HepG2 (cell line): ENCODE data around the gene EFHC2. TPM values are rescaled to one million over a fixed set of nuclear protein-coding genes. Genes with fewer than 3 reads are reported as not detected.
"Not testable (repeated sequence)": the region's sequence is repeated elsewhere in the genome, so short reads cannot be mapped to it uniquely, and the experiment has no call there.

ENCODE experiments used
- ATAC-seq: fragments of 200-7000 bp; cut with Tn5 transposase; 3 replicates; pipeline ENCODE4 v1.9.1; 2020; ENCODE audit warnings: mild to moderate bottlenecking, moderate library complexity
- BruUV-seq: library from RNA; stranded (reverse); fragments of 400-500 nt; replicated peaks from 2 replicates; lab custom pipeline; 2021; lab: Mats Ljungman, UMichigan
- CTCF ChIA-PET: fragments of 300-600 bp; formaldehyde crosslinking; extraction: SDS; loops from one replicate; lab custom pipeline; 2021; ENCODE audit warnings: low total read pairs, inconsistent platforms, low intra/inter-chr PET ratio; lab: Yijun Ruan, JAX
- POLR2A ChIA-PET: fragments of 350-600 bp; sonication (Branson Sonifier 250); formaldehyde crosslinking; loops from one replicate; lab custom pipeline; 2020; ENCODE audit warnings: antibody characterized with exemption, inconsistent platforms; lab: Yijun Ruan, JAX
- DNase-seq: peaks from one replicate; pipeline ENCODE4 v3.0.0-alpha.2; 2015; ENCODE audit warnings: low spot score
- FAIRE-seq: peaks from 3 replicates; lab custom pipeline; 2011; peaks lifted over from hg19 to GRCh38; lab: Jason Lieb, UNC
- H2AFZ ChIP-seq: one replicate; pipeline ENCODE4 v1.6.1; 2011; ENCODE audit warnings: low read length, inconsistent platforms
- H3K27ac ChIP-seq: fragments of 300-600 bp; 3 replicates; pipeline ENCODE4 v1.8.0; 2011; ENCODE audit warnings: mixed run types, mild to moderate bottlenecking, mixed read lengths, low read length, inconsistent platforms; ENCODE audit not compliant: insufficient read depth; ENCODE audit errors: extremely low read length
- H3K27me3 ChIP-seq, 2 experiments: fragments of 200-600 bp in 1 of 2; 2 replicates in 1 of 2; 3 replicates in 1 of 2; pipeline versions ENCODE4 v1.6.0 to v1.8.0; 2011; ENCODE audit warnings: low read length in 2 of 2, mild to moderate bottlenecking in 2 of 2, moderate library complexity in 2 of 2, inconsistent platforms in 1 of 2; ENCODE audit not compliant: insufficient read depth in 2 of 2, control insufficient read depth in 1 of 2
- H3K36me3 ChIP-seq, 2 experiments: fragments of 200-600 bp in 1 of 2; replicated peaks in 1 of 2; 2 replicates in 1 of 2; 3 replicates in 1 of 2; pipeline versions ENCODE4 v1.5.1 to v1.8.0; 2011; ENCODE audit warnings: low read length in 2 of 2, inconsistent platforms in 1 of 2; ENCODE audit not compliant: insufficient read depth in 2 of 2, control insufficient read depth in 1 of 2
- H3K4me1 ChIP-seq: 2 replicates; pipeline ENCODE4 v1.5.1; 2012; ENCODE audit warnings: low read length, inconsistent platforms; ENCODE audit not compliant: insufficient read depth
- H3K4me2 ChIP-seq: 2 replicates; pipeline ENCODE4 v1.6.0; 2011; ENCODE audit warnings: low read depth, low read length, inconsistent platforms
- H3K4me3 ChIP-seq, 3 experiments: fragments of 200-600 bp in 1 of 3; sonication (generic), shearing (Covaris generic) in 1 of 3; replicated peaks in 1 of 3; 2 replicates each; pipeline ENCODE4 v1.5.1; 2011 to 2016; ENCODE audit warnings: low read length in 3 of 3, inconsistent platforms in 2 of 3, low read depth in 2 of 3, mild to moderate bottlenecking in 2 of 3, control low read depth in 1 of 3, mixed read lengths in 1 of 3; ENCODE audit not compliant: insufficient read depth in 1 of 3
- H3K79me2 ChIP-seq: one replicate; pipeline ENCODE4 v1.6.1; 2011; ENCODE audit warnings: low read length, inconsistent platforms; ENCODE audit not compliant: insufficient read depth
- H3K9ac ChIP-seq: 2 replicates; pipeline ENCODE4 v1.6.0; 2011; ENCODE audit warnings: mild to moderate bottlenecking, low read depth, low read length, inconsistent platforms; ENCODE audit not compliant: insufficient read depth
- H3K9me3 ChIP-seq: 2 replicates; pipeline ENCODE4 v1.5.1; 2012; ENCODE audit warnings: mild to moderate bottlenecking, low read length
- H4K20me1 ChIP-seq: 2 replicates; pipeline ENCODE4 v1.6.0; 2011; ENCODE audit warnings: inconsistent platforms, mild to moderate bottlenecking, low read length, moderate library complexity; ENCODE audit not compliant: insufficient read depth
- GABPB1 ChIP-seq: IDR thresholded peaks from 2 replicates; pipeline ENCODE4 v1.6.1; 2016; ENCODE audit warnings: mild to moderate bottlenecking, missing genetic modification reagents, moderate library complexity, missing compliant biosample characterization
- HMG20B ChIP-seq: conservative IDR thresholded peaks from 2 replicates; pipeline ENCODE4 v1.6.1; 2016; ENCODE audit warnings: missing genetic modification reagents, missing compliant biosample characterization
- HNF4A ChIP-seq: sonication (generic); formaldehyde crosslinking; IDR thresholded peaks from 2 replicates; pipeline ENCODE4 v1.4.0; 2020; ENCODE audit warnings: missing genetic modification reagents
- NFKB2 ChIP-seq: sonication (generic); formaldehyde crosslinking; IDR thresholded peaks from 2 replicates; pipeline ENCODE4 v1.4.0; 2020; ENCODE audit warnings: missing genetic modification reagents, borderline replicate concordance
- SALL2 ChIP-seq: sonication (generic); formaldehyde crosslinking; IDR thresholded peaks from 2 replicates; pipeline ENCODE4 v1.8.1; 2023; ENCODE audit warnings: mild to moderate bottlenecking, missing genetic modification reagents, inconsistent platforms
- ZNF317 ChIP-seq: sonication (generic); formaldehyde crosslinking; IDR thresholded peaks from 2 replicates; pipeline ENCODE4 v1.5.0; 2020; ENCODE audit warnings: mild to moderate bottlenecking, missing genetic modification reagents
- WGBS: methylation state at CpG from one replicate; pipeline ENCODE4 v1.1.6; 2017; ENCODE audit warnings: low lambda C conversion rate; 5-methylcytosine and 5-hydroxymethylcytosine counted together
- in situ Hi-C: cut with HindIII; loops from 2 replicates; pipeline ENCODE4 v1.10.0; 2017; ENCODE audit warnings: low pct_unique_long_range_greater_than_20kb; ENCODE audit not compliant: extremely low pct_ligation_motif_present
- intact Hi-C: fragments of 100-400 bp; cut with micrococcal nuclease; formaldehyde crosslinking; loops from one replicate; pipeline ENCODE4 v1.10.0; 2022; ENCODE audit not compliant: unreplicated experiment
- polyA plus RNA-seq, 8 experiments: library from polyadenylated mRNA; depleted of rRNA in 3 of 8; stranded (reverse) in 7 of 8; unstranded in 1 of 8; fragments of >200 nt; fragmentation: Illumina TruSeq in 4 of 8; extraction: Trizol in 4 of 8; gene quantifications; 2 replicates each; pipeline versions ENCODE4 v1.2.1 to v1.2.3, GENCODE V29; 2011 to 2016; ENCODE audit warnings: low read depth in 4 of 8, missing spikeins in 1 of 8, mixed read lengths in 1 of 8; ENCODE audit not compliant: insufficient read depth in 1 of 8
- total RNA-seq, 5 experiments: library from RNA; depleted of rRNA; stranded (reverse); fragments of >200 nt; fragmentation: Illumina TruSeq; extraction: Trizol; gene quantifications; 2 replicates each; pipeline ENCODE4 v1.2.3, GENCODE V29; 2016; ENCODE audit warnings: low read depth in 1 of 5
- TF ChIP-seq, protein P1 (sequence below), 2 experiments: fragments of 450-650 bp in 1 of 2; sonication (generic) in 1 of 2; formaldehyde crosslinking; IDR thresholded peaks; 2 replicates each; pipeline versions ENCODE4 v1.5.0 to v1.8.0; 2020 to 2022; ENCODE audit warnings: mild to moderate bottlenecking in 1 of 2, missing genetic modification reagents in 1 of 2
- TF ChIP-seq, protein P2 (sequence below): sonication (generic); formaldehyde crosslinking; IDR thresholded peaks from 2 replicates; pipeline ENCODE4 v1.4.0; 2020; ENCODE audit warnings: mild to moderate bottlenecking, missing genetic modification reagents
- TF ChIP-seq, protein P3 (sequence below): sonication (generic); formaldehyde crosslinking; IDR thresholded peaks from 2 replicates; pipeline ENCODE4 v1.4.0; 2020; ENCODE audit warnings: mild to moderate bottlenecking, missing genetic modification reagents
- TF ChIP-seq, protein P4 (sequence below): sonication (generic); formaldehyde crosslinking; IDR thresholded peaks from 2 replicates; pipeline ENCODE4 v1.9.0; 2021; ENCODE audit warnings: missing genetic modification reagents, borderline replicate concordance

The EFHC2 gene
- total and polyA plus RNA-seq, 2 of the 13 experiments (the other 11 are each of a cell fraction or from before 2014, with no cell fraction given), result not detected

DNA sequence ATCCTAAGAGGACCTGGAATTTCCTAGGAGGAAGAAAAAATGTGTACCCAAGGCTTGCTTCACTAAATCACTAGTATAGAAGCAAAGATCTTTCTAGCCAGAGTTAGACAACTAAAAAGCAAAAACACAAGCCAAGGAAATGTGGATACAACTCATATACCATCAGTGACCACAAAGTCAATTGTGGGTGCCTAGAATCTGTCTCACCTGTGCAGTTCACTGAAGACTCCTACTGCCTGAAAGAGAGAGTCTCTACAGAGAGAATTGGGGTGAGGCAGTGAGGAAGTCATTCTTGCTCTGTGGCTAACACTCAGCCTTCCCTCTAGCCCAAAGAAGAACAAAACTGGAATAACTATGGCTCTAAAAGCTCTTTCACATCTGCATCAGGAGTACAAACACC lies 82.9 kb downstream of the EFHC2 start:
- Histone ChIP-seq H3K9ac (no peak overlapping the region), H3K9me3 (no peaks in the 10 kb centered on the region), H3K27me3 (no peaks in the 10 kb centered on the region), H3K4me3 (no peak overlapping the region), H3K79me2 (no peaks in the 10 kb centered on the region), H3K27ac (no peak overlapping the region), H3K4me2 (no peak overlapping the region), H2AFZ (no peak overlapping the region), H3K4me1 (no peaks in the 10 kb centered on the region), H3K36me3 (no peaks in the 10 kb centered on the region), H4K20me1 (no peaks in the 10 kb centered on the region)
- TF ChIP-seq HMG20B (CRISPR knock-in tag) (no peak), SALL2 (CRISPR knock-in tag) (no peak), ZNF317 (CRISPR knock-in tag) (no peak), NFKB2 (CRISPR knock-in tag) (no peak), HNF4A (no peak), GABPB1 (CRISPR knock-in tag) (no peak)
- TF ChIP-seq, protein P1, sequence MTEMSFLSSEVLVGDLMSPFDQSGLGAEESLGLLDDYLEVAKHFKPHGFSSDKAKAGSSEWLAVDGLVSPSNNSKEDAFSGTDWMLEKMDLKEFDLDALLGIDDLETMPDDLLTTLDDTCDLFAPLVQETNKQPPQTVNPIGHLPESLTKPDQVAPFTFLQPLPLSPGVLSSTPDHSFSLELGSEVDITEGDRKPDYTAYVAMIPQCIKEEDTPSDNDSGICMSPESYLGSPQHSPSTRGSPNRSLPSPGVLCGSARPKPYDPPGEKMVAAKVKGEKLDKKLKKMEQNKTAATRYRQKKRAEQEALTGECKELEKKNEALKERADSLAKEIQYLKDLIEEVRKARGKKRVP (CRISPR knock-in tag; IDR thresholded peaks at IDR 0.05), result no peak
- TF ChIP-seq, protein P2, sequence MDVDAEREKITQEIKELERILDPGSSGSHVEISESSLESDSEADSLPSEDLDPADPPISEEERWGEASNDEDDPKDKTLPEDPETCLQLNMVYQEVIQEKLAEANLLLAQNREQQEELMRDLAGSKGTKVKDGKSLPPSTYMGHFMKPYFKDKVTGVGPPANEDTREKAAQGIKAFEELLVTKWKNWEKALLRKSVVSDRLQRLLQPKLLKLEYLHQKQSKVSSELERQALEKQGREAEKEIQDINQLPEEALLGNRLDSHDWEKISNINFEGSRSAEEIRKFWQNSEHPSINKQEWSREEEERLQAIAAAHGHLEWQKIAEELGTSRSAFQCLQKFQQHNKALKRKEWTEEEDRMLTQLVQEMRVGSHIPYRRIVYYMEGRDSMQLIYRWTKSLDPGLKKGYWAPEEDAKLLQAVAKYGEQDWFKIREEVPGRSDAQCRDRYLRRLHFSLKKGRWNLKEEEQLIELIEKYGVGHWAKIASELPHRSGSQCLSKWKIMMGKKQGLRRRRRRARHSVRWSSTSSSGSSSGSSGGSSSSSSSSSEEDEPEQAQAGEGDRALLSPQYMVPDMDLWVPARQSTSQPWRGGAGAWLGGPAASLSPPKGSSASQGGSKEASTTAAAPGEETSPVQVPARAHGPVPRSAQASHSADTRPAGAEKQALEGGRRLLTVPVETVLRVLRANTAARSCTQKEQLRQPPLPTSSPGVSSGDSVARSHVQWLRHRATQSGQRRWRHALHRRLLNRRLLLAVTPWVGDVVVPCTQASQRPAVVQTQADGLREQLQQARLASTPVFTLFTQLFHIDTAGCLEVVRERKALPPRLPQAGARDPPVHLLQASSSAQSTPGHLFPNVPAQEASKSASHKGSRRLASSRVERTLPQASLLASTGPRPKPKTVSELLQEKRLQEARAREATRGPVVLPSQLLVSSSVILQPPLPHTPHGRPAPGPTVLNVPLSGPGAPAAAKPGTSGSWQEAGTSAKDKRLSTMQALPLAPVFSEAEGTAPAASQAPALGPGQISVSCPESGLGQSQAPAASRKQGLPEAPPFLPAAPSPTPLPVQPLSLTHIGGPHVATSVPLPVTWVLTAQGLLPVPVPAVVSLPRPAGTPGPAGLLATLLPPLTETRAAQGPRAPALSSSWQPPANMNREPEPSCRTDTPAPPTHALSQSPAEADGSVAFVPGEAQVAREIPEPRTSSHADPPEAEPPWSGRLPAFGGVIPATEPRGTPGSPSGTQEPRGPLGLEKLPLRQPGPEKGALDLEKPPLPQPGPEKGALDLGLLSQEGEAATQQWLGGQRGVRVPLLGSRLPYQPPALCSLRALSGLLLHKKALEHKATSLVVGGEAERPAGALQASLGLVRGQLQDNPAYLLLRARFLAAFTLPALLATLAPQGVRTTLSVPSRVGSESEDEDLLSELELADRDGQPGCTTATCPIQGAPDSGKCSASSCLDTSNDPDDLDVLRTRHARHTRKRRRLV (CRISPR knock-in tag), result no peak
- TF ChIP-seq, protein P3, sequence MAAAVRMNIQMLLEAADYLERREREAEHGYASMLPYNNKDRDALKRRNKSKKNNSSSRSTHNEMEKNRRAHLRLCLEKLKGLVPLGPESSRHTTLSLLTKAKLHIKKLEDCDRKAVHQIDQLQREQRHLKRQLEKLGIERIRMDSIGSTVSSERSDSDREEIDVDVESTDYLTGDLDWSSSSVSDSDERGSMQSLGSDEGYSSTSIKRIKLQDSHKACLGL, result no peak
- TF ChIP-seq, protein P4, sequence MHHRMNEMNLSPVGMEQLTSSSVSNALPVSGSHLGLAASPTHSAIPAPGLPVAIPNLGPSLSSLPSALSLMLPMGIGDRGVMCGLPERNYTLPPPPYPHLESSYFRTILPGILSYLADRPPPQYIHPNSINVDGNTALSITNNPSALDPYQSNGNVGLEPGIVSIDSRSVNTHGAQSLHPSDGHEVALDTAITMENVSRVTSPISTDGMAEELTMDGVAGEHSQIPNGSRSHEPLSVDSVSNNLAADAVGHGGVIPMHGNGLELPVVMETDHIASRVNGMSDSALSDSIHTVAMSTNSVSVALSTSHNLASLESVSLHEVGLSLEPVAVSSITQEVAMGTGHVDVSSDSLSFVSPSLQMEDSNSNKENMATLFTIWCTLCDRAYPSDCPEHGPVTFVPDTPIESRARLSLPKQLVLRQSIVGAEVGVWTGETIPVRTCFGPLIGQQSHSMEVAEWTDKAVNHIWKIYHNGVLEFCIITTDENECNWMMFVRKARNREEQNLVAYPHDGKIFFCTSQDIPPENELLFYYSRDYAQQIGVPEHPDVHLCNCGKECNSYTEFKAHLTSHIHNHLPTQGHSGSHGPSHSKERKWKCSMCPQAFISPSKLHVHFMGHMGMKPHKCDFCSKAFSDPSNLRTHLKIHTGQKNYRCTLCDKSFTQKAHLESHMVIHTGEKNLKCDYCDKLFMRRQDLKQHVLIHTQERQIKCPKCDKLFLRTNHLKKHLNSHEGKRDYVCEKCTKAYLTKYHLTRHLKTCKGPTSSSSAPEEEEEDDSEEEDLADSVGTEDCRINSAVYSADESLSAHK, result no peak
- in situ Hi-C loops (no loop called here), intact Hi-C loops (no loop called here)
- no peak for DNase-seq
- no peak for FAIRE-seq
- BruUV-seq, result no TSS peak
- CTCF ChIA-PET, result no interaction called here
- POLR2A ChIA-PET, result no interaction called here
- no peak for ATAC-seq

DNA sequence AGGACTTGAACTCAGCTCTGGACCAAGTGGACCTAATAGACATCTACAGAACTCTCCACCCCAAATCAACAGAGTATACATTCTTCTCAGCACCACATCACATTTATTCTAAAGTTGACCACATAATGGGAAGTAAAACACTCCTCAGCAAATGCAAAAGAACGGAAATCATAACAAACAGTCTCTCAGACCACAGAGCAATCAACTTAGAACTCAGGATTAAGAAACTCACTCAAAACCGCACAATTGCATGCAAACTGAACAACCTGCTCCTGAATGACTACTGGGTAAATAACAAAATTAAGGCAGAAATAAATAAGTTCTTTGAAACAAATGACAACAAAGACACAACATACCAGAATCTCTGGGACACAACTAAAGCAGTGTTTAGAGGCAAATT lies 87.7 kb downstream of the EFHC2 start:
- H3K27me3 ChIP-seq, H3K4me1 ChIP-seq, H2AFZ ChIP-seq, H4K20me1 ChIP-seq, H3K9me3 ChIP-seq, H3K4me2 ChIP-seq, ATAC-seq, CTCF ChIA-PET, DNase-seq, POLR2A ChIA-PET, intact Hi-C loops, in situ Hi-C loops, H3K79me2 ChIP-seq, FAIRE-seq, H3K4me3 ChIP-seq, H3K27ac ChIP-seq, BruUV-seq, H3K9ac ChIP-seq, H3K36me3 ChIP-seq: not testable (repeated sequence)
- WGBS, result 42% methylated on average over 2 of the region's 2 CpGs
